Small intestine (tissue), 16 donors: ENCODE measurements around the gene MBOAT1. TPM values are rescaled to one million over a fixed set of nuclear protein-coding genes. Genes with fewer than 3 reads are reported as not detected.

Experiments
- DNase-seq, 2 donors: peaks; one replicate each; pipeline versions ENCODE4 v3.0.0 to v3.0.0-alpha.2; 2013
- FAIRE-seq: peaks from 2 replicates; lab custom pipeline; 2012; peaks lifted over from hg19 to GRCh38; lab: Jason Lieb, UNC
- H3K27ac ChIP-seq, 3 donors: one replicate each; pipeline ENCODE4 v1.5.1; 2013; ENCODE audit warnings: low read length in 2 of 3, mild to moderate bottlenecking in 2 of 3, control low read depth in 1 of 3, inconsistent platforms in 1 of 3, low read depth in 1 of 3, moderate library complexity in 1 of 3
- H3K27me3 ChIP-seq, 3 donors: one replicate each; pipeline ENCODE4 v1.6.1; 2013; ENCODE audit warnings: low read length in 3 of 3, inconsistent platforms in 1 of 3; ENCODE audit not compliant: control insufficient read depth in 3 of 3, insufficient read depth in 3 of 3
- H3K36me3 ChIP-seq, 3 donors: one replicate each; pipeline ENCODE4 v1.6.1; 2013; ENCODE audit warnings: low read length in 3 of 3, inconsistent platforms in 1 of 3, low read depth in 1 of 3, mild to moderate bottlenecking in 1 of 3, moderate library complexity in 1 of 3; ENCODE audit not compliant: control insufficient read depth in 3 of 3, insufficient read depth in 2 of 3
- H3K4me1 ChIP-seq, 3 donors: one replicate each; pipeline ENCODE4 v1.6.1; 2013; ENCODE audit warnings: low read length in 2 of 3, inconsistent platforms in 1 of 3, low read depth in 1 of 3, mild to moderate bottlenecking in 1 of 3, moderate library complexity in 1 of 3; ENCODE audit not compliant: control insufficient read depth in 3 of 3, insufficient read depth in 2 of 3
- H3K4me3 ChIP-seq, 3 donors: one replicate each; pipeline ENCODE4 v1.5.1; 2013; ENCODE audit warnings: low read length in 3 of 3, control low read depth in 1 of 3, inconsistent platforms in 1 of 3, low read depth in 1 of 3, mild to moderate bottlenecking in 1 of 3, moderate library complexity in 1 of 3
- H3K9me3 ChIP-seq, 2 donors: one replicate each; pipeline ENCODE4 v1.6.1; 2013; ENCODE audit warnings: low read depth in 1 of 2, low read length in 1 of 2; ENCODE audit not compliant: control insufficient read depth in 2 of 2, insufficient read depth in 1 of 2
- WGBS, 3 donors: extraction: QIAGEN DNeasy Blood & Tissue Kit; methylation state at CpG; one replicate each; pipeline ENCODE4 v1.1.7; 2013; 5-methylcytosine and 5-hydroxymethylcytosine counted together
- long read RNA-seq, 10 donors: transcript quantifications; one replicate each; lab custom pipeline, GENCODE V29; 2026
- polyA plus RNA-seq, 4 donors: library from polyadenylated mRNA; stranded (reverse) in 3 of 4; unstranded in 1 of 4; fragments of 200-250 nt in 3 of 4; fragments of 120-200 nt in 1 of 4; gene quantifications; one replicate each; pipeline versions ENCODE4 v1.2.1 to v1.2.3, GENCODE V29; 2013
- donor health status: healthy with polysubstance abuse.
- donor health status: control.
- donor health status: control.
- donor health status: Bipolar disorder and iron deficiency.
- donor health status: healthy.

MBOAT1 gene
- polyA plus RNA-seq, result 10 to 100 TPM in 2 of 4 donors, 1 to 10 TPM in 2; 1.1 to 31.1 (median 6.9) TPM
- long read RNA-seq, donor 1, partial matches to known transcripts, result 5 of 8 reads
- long read RNA-seq, donor 1, other reads (novel, unspliced or antisense), result 0 of 8 reads
- long read RNA-seq, donor 2, partial matches to known transcripts, result 0 of 1 reads
- long read RNA-seq, donor 2, other reads (novel, unspliced or antisense), result 0 of 1 reads
- long read RNA-seq, donor 3, partial matches to known transcripts, result 0 of 5 reads
- long read RNA-seq, donor 3, other reads (novel, unspliced or antisense), result 5 of 5 reads
- long read RNA-seq, donor 4, result 0 reads
- long read RNA-seq, donor 5, result 0 reads
- long read RNA-seq, donor 6, partial matches to known transcripts, result 0 of 3 reads
- long read RNA-seq, donor 6, other reads (novel, unspliced or antisense), result 0 of 3 reads
- long read RNA-seq, donor 7, result 0 reads
- long read RNA-seq, donor 8, result 0 reads
- long read RNA-seq, donor 9, result 0 reads
- long read RNA-seq, donor 10, partial matches to known transcripts, result 0 of 3 reads
- long read RNA-seq, donor 10, other reads (novel, unspliced or antisense), result 0 of 3 reads

- H3K4me3 ChIP-seq, result peak within 1 kb of the TSS; percentile 71 to 87 (median 74)
- H3K4me1 ChIP-seq, result peaks cover 3 to 22% (median 4%) of the 10 kb centered on the region in 3 donors
- WGBS, 3 donors, result 0 to 1% (median 0%) methylated on average over 22 to 60 of the region's 60 CpGs
- H3K27ac ChIP-seq, result peak within 1 kb of the TSS; percentile 92 to 97 (median 96)
- H3K27me3 ChIP-seq, result no peaks in the 10 kb centered on the region
- no peaks in the 10 kb centered on the region for H3K9me3 ChIP-seq
- DNase-seq, result peak; percentile 94 to 96
- FAIRE-seq, result no peak
- no peaks in the 10 kb centered on the region for H3K36me3 ChIP-seq
Measured at GRCh38 chr6:20212392-20213111, at the start of gene MBOAT1. MBOAT1 (minus strand) TSS chr6:20212469; CDS start chr6:20212234, 235 bp downstream.

GRCh38 chr6:20261685-20262084 is 49.4 kb upstream of the MBOAT1 start:
- Histone ChIP-seq H3K9me3 (peaks cover 0 to 7% of the 10 kb centered on the region in 2 donors), H3K4me3 (no peak overlapping the region), H3K27ac (no peak overlapping the region), H3K4me1 (no peaks in the 10 kb centered on the region), H3K27me3 (no peaks in the 10 kb centered on the region), H3K36me3 (no peaks in the 10 kb centered on the region)
- 85 to 93% (median 86%) methylated on average over 2 of the region's 2 CpGs for WGBS, 3 donors
- DNase-seq (no peak), FAIRE-seq (no peak)

- FAIRE-seq, result no peak
- no peak for DNase-seq
- WGBS, 3 donors, result 88 to 98% (median 94%) methylated on average over 7 of the region's 7 CpGs
Measured at GRCh38 chr6:20260360-20260759, 48.1 kb upstream of the MBOAT1 start.

GRCh38 chr6:20259316-20260049 is 47.2 kb upstream of the MBOAT1 start:
- FAIRE-seq (no peak), DNase-seq (no peak)
- H3K4me3 ChIP-seq, result no peak overlapping the region
- no peaks in the 10 kb centered on the region for H3K36me3 ChIP-seq
- peaks cover 0 to 7% of the 10 kb centered on the region in 2 donors for H3K9me3 ChIP-seq
- no peaks in the 10 kb centered on the region for H3K27me3 ChIP-seq
- no peak overlapping the region for H3K27ac ChIP-seq
- 98 to 99% (median 98%) methylated on average over 29 to 48 of the region's 48 CpGs for WGBS, 3 donors
- H3K4me1 ChIP-seq, result no peaks in the 10 kb centered on the region

More at GRCh38 chr6:20260360-20260759, 48.1 kb upstream of the MBOAT1 start:
- no peak overlapping the region for H3K27ac ChIP-seq
- H3K4me1 ChIP-seq, result no peaks in the 10 kb centered on the region
- H3K27me3 ChIP-seq, result no peaks in the 10 kb centered on the region
- peaks cover 0 to 7% of the 10 kb centered on the region in 2 donors for H3K9me3 ChIP-seq
- no peaks in the 10 kb centered on the region for H3K36me3 ChIP-seq
- H3K4me3 ChIP-seq, result no peak overlapping the region

GRCh38 chr6:20255428-20255827 is 43.2 kb upstream of the MBOAT1 start:
- no peak overlapping the region for H3K4me3 ChIP-seq
- H3K4me1 ChIP-seq, result no peaks in the 10 kb centered on the region
- H3K27ac ChIP-seq, result no peak overlapping the region
- FAIRE-seq, result no peak
- no peaks in the 10 kb centered on the region for H3K9me3 ChIP-seq
- no peaks in the 10 kb centered on the region for H3K27me3 ChIP-seq
- no peak for DNase-seq
- no peaks in the 10 kb centered on the region for H3K36me3 ChIP-seq

GRCh38 chr6:20254295-20254694 is 42.0 kb upstream of the MBOAT1 start:
- DNase-seq (no peak), FAIRE-seq (peak; percentile 44)
- Histone ChIP-seq H3K9me3 (no peaks in the 10 kb centered on the region), H3K27ac (no peak overlapping the region), H3K4me1 (no peaks in the 10 kb centered on the region), H3K36me3 (no peaks in the 10 kb centered on the region), H3K27me3 (no peaks in the 10 kb centered on the region), H3K4me3 (no peak overlapping the region)

- FAIRE-seq (no peak), DNase-seq (peak in 1 of 2 donors; percentile 21)
- Histone ChIP-seq H3K4me3 (no peak overlapping the region), H3K36me3 (no peaks in the 10 kb centered on the region), H3K9me3 (no peaks in the 10 kb centered on the region), H3K27me3 (no peaks in the 10 kb centered on the region), H3K27ac (no peak overlapping the region), H3K4me1 (no peaks in the 10 kb centered on the region)
- 20 to 57% (median 47%) methylated on average over 2 of the region's 2 CpGs for whole genome bisulfite sequencing, 3 donors
Measured at GRCh38 chr6:20253021-20253420, 40.8 kb upstream of the MBOAT1 start.

GRCh38 chr6:20252311-20252710 is 40.0 kb upstream of the MBOAT1 start:
- DNase-seq (peak in 1 of 2 donors; percentile 42), FAIRE-seq (no peak)
- H3K4me3 ChIP-seq, result no peak overlapping the region
- H3K27me3 ChIP-seq, result no peaks in the 10 kb centered on the region
- no peaks in the 10 kb centered on the region for H3K4me1 ChIP-seq
- no peaks in the 10 kb centered on the region for H3K9me3 ChIP-seq
- WGBS, 3 donors, result 76 to 82% (median 78%) methylated on average over 6 of the region's 6 CpGs
- no peak overlapping the region for H3K27ac ChIP-seq
- no peaks in the 10 kb centered on the region for H3K36me3 ChIP-seq
